Measurements from ENCODE around the gene PDCD1.

Gene PDCD1

DNA sequence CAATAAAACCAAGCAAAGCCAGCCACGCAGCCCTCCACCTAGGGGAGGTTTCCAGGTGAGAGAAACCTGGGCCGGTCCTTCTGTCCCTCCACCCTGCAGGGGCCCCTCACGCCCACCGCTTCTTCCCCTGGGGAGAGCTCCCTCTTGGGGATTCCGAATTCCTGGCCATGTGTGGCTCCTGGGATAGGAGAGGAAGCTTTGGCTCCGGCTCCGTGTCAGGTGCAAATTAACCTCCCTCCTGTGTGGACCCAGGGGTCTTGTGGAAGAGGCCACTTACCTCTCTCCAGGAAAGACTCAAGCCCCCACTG is 15.1 kb upstream of the PDCD1 start:
- TF ChIP-seq POLR2AphosphoS5 (IDR thresholded peaks at IDR 0.05; ENCODE audit: low read depth, low read length) (no peak), TAF1 (IDR thresholded peaks at IDR 0.05; ENCODE audit: borderline replicate concordance, insufficient read depth, low read length) (no peak), FOXP2 (optimal IDR thresholded peaks at IDR 0.05; ENCODE audit: borderline replicate concordance, extremely low read depth, extremely low read length, insufficient read depth) (no peak), SIN3A (IDR thresholded peaks at IDR 0.05; ENCODE audit: borderline replicate concordance, insufficient read depth, low read length) (no peak)
- TF ChIP-seq, protein P1, sequence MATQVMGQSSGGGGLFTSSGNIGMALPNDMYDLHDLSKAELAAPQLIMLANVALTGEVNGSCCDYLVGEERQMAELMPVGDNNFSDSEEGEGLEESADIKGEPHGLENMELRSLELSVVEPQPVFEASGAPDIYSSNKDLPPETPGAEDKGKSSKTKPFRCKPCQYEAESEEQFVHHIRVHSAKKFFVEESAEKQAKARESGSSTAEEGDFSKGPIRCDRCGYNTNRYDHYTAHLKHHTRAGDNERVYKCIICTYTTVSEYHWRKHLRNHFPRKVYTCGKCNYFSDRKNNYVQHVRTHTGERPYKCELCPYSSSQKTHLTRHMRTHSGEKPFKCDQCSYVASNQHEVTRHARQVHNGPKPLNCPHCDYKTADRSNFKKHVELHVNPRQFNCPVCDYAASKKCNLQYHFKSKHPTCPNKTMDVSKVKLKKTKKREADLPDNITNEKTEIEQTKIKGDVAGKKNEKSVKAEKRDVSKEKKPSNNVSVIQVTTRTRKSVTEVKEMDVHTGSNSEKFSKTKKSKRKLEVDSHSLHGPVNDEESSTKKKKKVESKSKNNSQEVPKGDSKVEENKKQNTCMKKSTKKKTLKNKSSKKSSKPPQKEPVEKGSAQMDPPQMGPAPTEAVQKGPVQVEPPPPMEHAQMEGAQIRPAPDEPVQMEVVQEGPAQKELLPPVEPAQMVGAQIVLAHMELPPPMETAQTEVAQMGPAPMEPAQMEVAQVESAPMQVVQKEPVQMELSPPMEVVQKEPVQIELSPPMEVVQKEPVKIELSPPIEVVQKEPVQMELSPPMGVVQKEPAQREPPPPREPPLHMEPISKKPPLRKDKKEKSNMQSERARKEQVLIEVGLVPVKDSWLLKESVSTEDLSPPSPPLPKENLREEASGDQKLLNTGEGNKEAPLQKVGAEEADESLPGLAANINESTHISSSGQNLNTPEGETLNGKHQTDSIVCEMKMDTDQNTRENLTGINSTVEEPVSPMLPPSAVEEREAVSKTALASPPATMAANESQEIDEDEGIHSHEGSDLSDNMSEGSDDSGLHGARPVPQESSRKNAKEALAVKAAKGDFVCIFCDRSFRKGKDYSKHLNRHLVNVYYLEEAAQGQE (IDR thresholded peaks at IDR 0.05; ENCODE audit: insufficient read depth in 1 of 2, low read depth in 2 of 2, low read length in 2 of 2): no peak

DNA sequence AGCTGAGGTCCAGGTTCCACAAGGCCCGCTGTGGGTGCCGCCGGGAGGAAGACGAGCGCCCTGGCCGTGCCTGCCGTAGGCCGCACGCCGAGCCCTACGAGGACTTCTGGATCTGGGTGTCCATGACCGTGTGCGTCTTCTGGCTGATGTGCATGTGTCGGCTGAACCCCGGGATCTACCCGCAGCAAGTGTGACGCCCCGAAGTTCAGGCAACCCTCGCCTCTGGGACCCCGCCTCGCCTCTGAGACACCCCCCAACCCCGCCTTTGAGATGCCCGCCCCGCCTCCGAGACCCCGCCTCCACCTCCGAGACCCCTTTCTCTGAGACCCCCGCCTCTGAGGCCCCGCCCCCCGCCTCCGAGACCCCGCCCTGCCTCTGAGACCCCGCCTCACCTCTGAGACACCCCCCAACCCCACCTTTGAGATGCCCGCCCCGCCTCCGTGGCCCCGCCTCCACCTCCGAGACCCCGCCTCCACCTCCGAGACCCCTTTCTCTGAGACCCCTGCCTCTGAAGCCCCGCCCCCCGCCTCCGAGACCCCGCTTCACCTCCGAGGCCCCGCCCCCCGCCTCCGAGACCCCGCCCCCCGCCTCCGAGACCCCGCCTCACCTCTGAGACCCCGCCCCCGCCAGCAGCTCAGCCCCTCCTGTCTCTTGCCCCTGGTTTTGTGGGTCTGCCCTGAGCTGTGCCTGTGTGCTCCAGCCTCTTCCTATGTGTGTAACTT is 14.5 kb upstream of the PDCD1 start:
- TF ChIP-seq SIN3A (IDR thresholded peaks at IDR 0.05; ENCODE audit: borderline replicate concordance, insufficient read depth, low read length) (no peak), POLR2AphosphoS5 (IDR thresholded peaks at IDR 0.05; ENCODE audit: low read depth, low read length) (no peak), FOXP2 (optimal IDR thresholded peaks at IDR 0.05; ENCODE audit: borderline replicate concordance, extremely low read depth, extremely low read length, insufficient read depth) (no peak), TAF1 (IDR thresholded peaks at IDR 0.05; ENCODE audit: borderline replicate concordance, insufficient read depth, low read length) (no peak)
- TF ChIP-seq, protein P1 (IDR thresholded peaks at IDR 0.05; ENCODE audit: insufficient read depth in 1 of 2, low read depth in 2 of 2, low read length in 2 of 2): no peak

GRCh38 chr2:241872313-241872642 is 13.6 kb upstream of the PDCD1 start:
- TF ChIP-seq SIN3A (IDR thresholded peaks at IDR 0.05; ENCODE audit: borderline replicate concordance, insufficient read depth, low read length): no peak
- TF ChIP-seq FOXP2 (optimal IDR thresholded peaks at IDR 0.05; ENCODE audit: borderline replicate concordance, extremely low read depth, extremely low read length, insufficient read depth): no peak
- no peak for TF ChIP-seq POLR2AphosphoS5 (IDR thresholded peaks at IDR 0.05; ENCODE audit: low read depth, low read length)
- TF ChIP-seq, protein P1 (IDR thresholded peaks at IDR 0.05; ENCODE audit: insufficient read depth in 1 of 2, low read depth in 2 of 2, low read length in 2 of 2): no peak
- no peak for TF ChIP-seq TAF1 (IDR thresholded peaks at IDR 0.05; ENCODE audit: borderline replicate concordance, insufficient read depth, low read length)

DNA sequence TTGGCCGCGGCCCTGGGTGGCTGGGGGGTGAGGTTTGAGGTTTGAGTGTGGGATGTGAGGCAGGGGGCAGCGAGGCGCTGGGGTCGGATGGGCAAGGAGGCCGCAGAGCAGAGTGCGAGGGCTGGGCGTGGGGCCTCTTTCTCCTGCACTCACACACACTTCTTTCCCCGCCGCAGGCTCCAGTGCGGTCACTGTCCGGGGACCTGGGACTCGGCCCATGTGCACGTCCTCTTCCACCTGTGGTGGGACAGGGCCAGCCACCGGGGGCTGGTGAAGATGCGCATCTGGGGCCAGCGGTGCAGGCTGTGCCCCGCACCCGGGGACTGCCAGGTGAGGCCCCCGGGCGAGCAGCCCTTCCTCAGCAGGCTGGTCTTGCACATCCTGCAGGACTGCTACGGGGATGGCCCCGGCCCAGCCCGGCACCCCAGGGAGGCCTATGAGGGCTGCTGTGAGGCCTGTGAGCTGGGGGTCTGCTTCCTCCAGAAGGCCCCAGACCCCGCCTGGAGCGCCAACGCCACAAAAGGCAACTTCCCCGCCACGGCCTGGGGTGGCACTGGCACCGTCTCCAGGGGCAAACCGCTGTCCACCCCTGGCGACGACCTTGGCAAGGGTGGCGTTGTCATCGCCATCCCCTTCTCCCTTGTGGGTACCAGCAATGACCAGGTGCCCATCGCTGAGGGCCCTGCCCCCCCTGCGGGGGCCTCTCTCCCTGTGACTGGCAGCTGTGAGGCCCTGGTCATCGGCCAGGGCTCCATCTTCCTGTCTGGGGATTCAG is 13.0 kb upstream of the PDCD1 start:
- TF ChIP-seq, protein P1 (IDR thresholded peaks at IDR 0.05; ENCODE audit: insufficient read depth in 1 of 2, low read depth in 2 of 2, low read length in 2 of 2): no peak
- no peak for TF ChIP-seq SIN3A (IDR thresholded peaks at IDR 0.05; ENCODE audit: borderline replicate concordance, insufficient read depth, low read length)
- no peak for TF ChIP-seq TAF1 (IDR thresholded peaks at IDR 0.05; ENCODE audit: borderline replicate concordance, insufficient read depth, low read length)

Data from PFSK-1 (cell line).